K562 (cell line): ENCODE results near the gene TUBD1. TPM values are rescaled to one million over a fixed set of nuclear protein-coding genes. Genes with fewer than 3 reads are reported as not detected.

Experiments used
- BRF2 ChIP-seq: IDR thresholded peaks from 3 replicates; pipeline ENCODE4 v1.6.1; 2011; ENCODE audit warnings: borderline replicate concordance, mild to moderate bottlenecking; ENCODE audit not compliant: insufficient read length, insufficient read depth
- DACH1 ChIP-seq: fragments of 450-650 bp; IDR thresholded peaks from 2 replicates; pipeline ENCODE4 v1.6.1; 2018; ENCODE audit not compliant: partially characterized antibody
- E2F4 ChIP-seq: sonication (generic); formaldehyde crosslinking; IDR thresholded peaks from 2 replicates; pipeline ENCODE4 v1.8.0; 2022; ENCODE audit warnings: mild to moderate bottlenecking, low read depth, missing genetic modification reagents
- ELF4 ChIP-seq: fragments of 450-650 bp; formaldehyde crosslinking; IDR thresholded peaks from 2 replicates; pipeline ENCODE4 v1.4.0; 2022; ENCODE audit warnings: missing genetic modification characterization
- HSF4 ChIP-seq: fragments of 250-450 bp; sonication (Bioruptor Pico); IDR thresholded peaks from 2 replicates; pipeline ENCODE4 v2.1.2; 2022; ENCODE audit warnings: mild to moderate bottlenecking, moderate library complexity, borderline replicate concordance
- KLF1 ChIP-seq: fragments of 450-650 bp; IDR thresholded peaks from 2 replicates; pipeline ENCODE4 v1.6.1; 2016; ENCODE audit warnings: missing genetic modification characterization, missing compliant biosample characterization
- NKRF ChIP-seq: fragments of 450-650 bp; IDR thresholded peaks from 2 replicates; pipeline ENCODE4 v1.6.1; 2016; ENCODE audit warnings: borderline replicate concordance
- RAD21 ChIP-seq, 2 experiments: fragments of 250-450 bp in 1 of 2; fragments of 450-650 bp in 1 of 2; sonication (Bioruptor Pico) in 1 of 2; formaldehyde crosslinking in 1 of 2; IDR thresholded peaks in 1 of 2; conservative IDR thresholded peaks in 1 of 2; 2 replicates each; pipeline versions ENCODE4 v1.4.0 to v1.8.0; 2020 to 2022; ENCODE audit warnings: mild to moderate bottlenecking in 2 of 2, moderate library complexity in 1 of 2
- RBBP5 ChIP-seq: fragments of 200-600 bp; sonication (generic); IDR thresholded peaks from 2 replicates; pipeline ENCODE4 v1.6.1; 2012; ENCODE audit warnings: borderline replicate concordance, mild to moderate bottlenecking, low read length, control low read depth, inconsistent platforms; ENCODE audit not compliant: insufficient read depth, poor library complexity, severe bottlenecking
- SIRT6 ChIP-seq: IDR thresholded peaks from one replicate; pipeline ENCODE4 v1.6.1; 2012; ENCODE audit warnings: low read depth, mild to moderate bottlenecking, control low read depth, inconsistent platforms, low read length, moderate library complexity
- SNIP1 ChIP-seq: fragments of 450-650 bp; IDR thresholded peaks from 2 replicates; pipeline ENCODE4 v1.7.1; 2017; ENCODE audit warnings: low read depth, mild to moderate bottlenecking
- THRB ChIP-seq: fragments of 450-650 bp; formaldehyde crosslinking; conservative IDR thresholded peaks from 2 replicates; pipeline ENCODE4 v1.4.0; 2022; ENCODE audit warnings: mild to moderate bottlenecking, missing genetic modification characterization
- ZNF384 ChIP-seq: IDR thresholded peaks from 2 replicates; pipeline ENCODE4 v1.6.1; 2012; ENCODE audit warnings: low read depth, low read length, improper control_type of control experiment
- ZNF644 ChIP-seq: fragments of 200-800 bp; sonication (Bioruptor generic); IDR thresholded peaks from 2 replicates; pipeline ENCODE4 v1.6.1; 2016; ENCODE audit warnings: low read depth, missing genetic modification characterization, missing compliant biosample characterization
- ZZZ3 ChIP-seq: fragments of 450-650 bp; IDR thresholded peaks from 2 replicates; pipeline ENCODE4 v1.6.1; 2016; ENCODE audit warnings: antibody characterized with exemption, mild to moderate bottlenecking, moderate library complexity
- polyA plus RNA-seq, 8 experiments: library from polyadenylated mRNA; depleted of rRNA in 4 of 8; stranded (reverse) in 5 of 8; unstranded in 3 of 8; fragments of >200 nt; fragmentation: Nextera tagmentation in 2 of 8; fragmentation: Illumina TruSeq in 1 of 8; extraction: Ambion mirVana in 2 of 8; extraction: Trizol in 1 of 8; gene quantifications; 2 replicates each; pipeline versions ENCODE4 v1.2.1 to v1.2.3, GENCODE V29; 2011 to 2014; ENCODE audit warnings: inconsistent platforms in 1 of 8, missing spikeins in 1 of 8
- total RNA-seq, 7 experiments: library from RNA; depleted of rRNA in 6 of 7; stranded (reverse); fragments of >200 nt in 6 of 7; fragmentation: Illumina TruSeq in 2 of 7; extraction: Trizol in 2 of 7; gene quantifications; 2 replicates each; pipeline versions ENCODE4 v1.2.1 to v1.2.3, GENCODE V29; 2011 to 2021; ENCODE audit warnings: low replicate concordance in 1 of 7

TUBD1 gene
- total and polyA plus RNA-seq, 9 of the 15 experiments (the other 6 are each of a cell fraction or from before 2014, with no cell fraction given) = 10.8 to 35.3 (median 17.9) TPM

- no peak for TF ChIP-seq BRF2
- no peak for TF ChIP-seq RAD21 (CRISPR knock-in tag; conservative IDR thresholded peaks at IDR 0.05 in 1 of 2, IDR thresholded peaks at IDR 0.05 in 1 of 2)
- no peak for TF ChIP-seq ZNF384
- TF ChIP-seq THRB (CRISPR knock-in tag) = no peak
- no peak for TF ChIP-seq ZZZ3
- TF ChIP-seq SNIP1 = no peak
- 0 out of 2 replicates have a peak, but pooled peaks have one; percentile 18 for TF ChIP-seq ELF4
- TF ChIP-seq DACH1 = no peak
- TF ChIP-seq RBBP5 = peak; percentile 91
- TF ChIP-seq E2F4 (CRISPR knock-in tag) = no peak
- TF ChIP-seq ZNF644 = no peak
- TF ChIP-seq KLF1 (tag) = no peak
- no peak for TF ChIP-seq HSF4 (CRISPR knock-in tag)
- TF ChIP-seq SIRT6 = no peak
- TF ChIP-seq NKRF = peak; percentile 80
These were observed at the start of gene TUBD1, which contains the start of gene RPS6KB1 (continued) for GRCh38 chr17:59892924-59893675.
